SK-N-DZ (cell line): Measurements from ENCODE around the gene CTNNA2.
A peak's percentile ranks its signal among the peaks of the same experiment; 100 is the strongest.

ENCODE experiments used
- DNase-seq: peaks from one replicate; pipeline ENCODE4 v3.0.0-alpha.2; 2015; ENCODE audit warnings: low spot score

CTNNA2 gene

DNA sequence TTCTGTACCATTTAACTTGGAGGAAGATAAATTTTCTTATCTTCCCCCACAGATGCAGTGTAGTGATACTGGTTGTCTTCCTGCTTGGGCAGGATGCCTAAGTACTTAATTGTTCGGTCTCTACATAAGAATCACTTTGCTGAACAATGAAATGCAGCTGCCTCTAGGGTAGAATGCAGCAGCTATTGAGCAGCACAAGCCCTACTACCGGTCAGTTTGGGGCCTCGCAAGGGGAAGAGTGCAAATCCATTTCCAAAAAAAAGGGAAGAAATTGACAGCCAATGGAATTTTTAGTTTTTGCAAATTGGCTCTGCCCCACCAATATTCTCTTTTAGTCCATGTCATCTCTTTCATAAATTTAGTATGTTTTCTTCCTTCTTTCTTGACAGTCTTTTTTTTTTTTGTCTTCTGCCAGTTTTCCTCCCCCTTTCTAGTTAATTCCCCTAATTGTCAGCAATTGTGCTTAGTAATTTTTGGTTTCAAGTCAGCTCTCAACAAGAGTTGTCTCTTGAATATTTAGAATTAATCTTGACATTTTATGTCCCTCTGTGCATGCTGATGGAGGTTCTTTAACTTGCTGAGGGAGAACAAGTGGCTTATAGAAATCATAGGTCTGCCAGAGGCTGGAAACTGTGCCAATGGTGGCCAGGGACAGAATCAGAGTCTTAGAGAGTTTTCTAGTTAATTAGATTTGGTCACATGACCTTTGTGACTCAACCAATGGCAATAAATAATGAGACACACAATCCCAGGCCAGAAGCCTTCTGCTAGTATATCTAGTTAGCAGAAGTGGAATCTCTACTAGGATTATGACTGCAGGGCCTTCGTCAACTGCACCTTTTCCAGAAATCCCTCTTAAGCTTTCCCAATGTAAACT, 270.0 kb downstream of the CTNNA2 start:
- DNase-seq: peak; percentile 7

GRCh38 chr2:79788952-79789651, 276.3 kb downstream of the CTNNA2 start:
- no peak for DNase-seq

- DNase-seq: no peak
Observed at GRCh38 chr2:79789811-79790210, 277.0 kb downstream of the CTNNA2 start.

DNA sequence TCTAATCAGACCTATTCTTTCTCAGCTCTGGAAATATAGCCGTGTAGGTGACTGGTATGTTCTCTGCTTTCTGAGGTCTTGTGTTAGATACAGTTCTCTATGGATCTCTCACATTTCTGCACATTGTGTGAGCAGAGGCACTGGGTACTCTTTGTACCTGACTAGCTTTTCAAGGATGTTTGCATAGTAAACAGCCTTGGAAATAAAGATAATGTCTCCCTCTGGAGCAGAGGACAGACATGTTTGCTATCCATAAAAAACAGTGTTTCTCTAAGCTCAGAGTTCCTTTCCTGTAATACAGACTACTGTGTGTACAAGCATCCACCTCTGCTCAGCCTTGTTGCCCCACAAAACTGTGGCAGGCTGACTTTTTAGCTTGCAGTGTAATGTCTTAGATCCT, 279.2 kb downstream of the CTNNA2 start:
- DNase-seq: no peak

GRCh38 chr2:79793006-79793405, 280.2 kb downstream of the CTNNA2 start:
- no peak for DNase-seq

GRCh38 chr2:79796641-79797040, 283.8 kb downstream of the CTNNA2 start:
- DNase-seq: no peak

- no peak for DNase-seq
Observed at GRCh38 chr2:79798776-79799175, 285.9 kb downstream of the CTNNA2 start.

DNA sequence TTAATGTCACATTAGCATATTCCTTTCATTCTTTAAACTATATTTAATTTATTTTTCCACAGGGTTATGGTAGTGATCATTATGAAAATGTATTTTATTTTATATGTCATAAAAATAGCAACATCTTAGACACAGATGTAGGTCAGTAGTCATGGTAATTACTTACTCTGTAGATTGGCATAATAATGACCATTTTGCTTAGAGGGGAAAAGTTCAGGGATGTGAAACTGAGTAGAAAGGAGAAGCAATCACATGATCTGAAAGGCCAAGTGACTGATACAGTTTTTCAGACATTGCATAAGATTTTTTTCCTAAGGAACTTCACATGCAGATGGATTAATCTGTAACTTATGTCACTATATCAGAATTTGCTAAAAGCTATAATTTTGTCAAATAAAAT, 286.9 kb downstream of the CTNNA2 start:
- DNase-seq: no peak

GRCh38 chr2:79801082-79801481, 288.2 kb downstream of the CTNNA2 start:
- peak; percentile 37 for DNase-seq

DNA sequence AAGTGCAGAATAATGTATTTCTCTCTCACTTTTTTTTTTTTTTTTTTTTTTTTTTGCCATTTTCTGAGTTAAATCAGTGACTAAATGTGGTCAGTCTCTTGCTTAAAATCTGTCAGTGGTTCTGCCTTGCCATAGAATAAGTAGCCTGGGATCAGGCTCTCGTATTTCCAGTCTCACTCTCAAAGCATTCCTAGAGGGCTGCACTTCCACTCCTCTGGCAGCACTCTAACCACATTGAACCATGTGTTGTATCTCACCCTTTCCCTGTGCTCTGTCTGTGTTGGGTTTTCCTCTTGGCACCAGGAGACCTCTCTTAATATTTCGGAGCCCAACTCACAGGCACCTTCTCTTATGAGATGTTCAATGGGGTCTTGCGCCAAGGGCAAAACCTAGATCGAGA, 304.4 kb downstream of the CTNNA2 start:
- DNase-seq: no peak

DNA sequence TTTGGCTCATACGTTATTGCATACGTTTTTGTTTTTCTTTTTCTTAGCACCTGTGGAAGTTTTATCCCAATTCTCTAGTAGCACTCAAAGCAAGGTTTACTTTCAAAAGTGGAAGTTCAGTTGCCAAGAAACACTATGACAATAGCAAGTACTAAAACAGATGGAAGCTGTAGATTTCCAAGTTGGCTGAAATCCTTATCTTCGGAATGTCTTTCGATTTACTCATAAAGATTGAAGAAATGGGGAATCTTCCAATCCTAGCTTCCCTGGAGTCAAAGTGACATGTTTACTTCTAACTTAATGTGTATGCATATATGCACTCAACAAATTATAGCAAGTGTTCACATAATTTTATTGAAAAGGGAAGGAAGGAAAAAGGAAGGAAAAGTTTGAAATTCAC, 307.4 kb downstream of the CTNNA2 start:
- no peak for DNase-seq

DNA sequence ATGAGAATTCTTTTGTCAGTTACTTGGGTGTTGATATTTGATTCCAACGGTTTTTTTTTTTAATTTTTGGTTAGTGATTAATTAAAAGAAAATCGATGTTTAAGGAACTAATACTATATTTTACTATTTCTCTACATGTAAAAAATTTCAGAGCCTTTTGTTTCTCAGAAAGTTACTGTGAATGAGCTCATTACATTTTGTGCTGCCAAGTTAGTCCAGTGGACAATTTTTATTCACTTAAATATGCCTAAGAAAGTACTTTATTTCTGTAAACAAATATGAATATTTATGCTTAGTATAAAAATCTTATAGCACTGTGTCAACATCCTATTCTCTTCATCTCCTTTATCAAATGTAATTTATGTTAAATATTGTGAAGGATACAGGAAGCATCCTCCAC, 309.3 kb downstream of the CTNNA2 start:
- DNase-seq: no peak

- DNase-seq: no peak
Observed at GRCh38 chr2:79824086-79824786, 311.4 kb downstream of the CTNNA2 start.

DNA sequence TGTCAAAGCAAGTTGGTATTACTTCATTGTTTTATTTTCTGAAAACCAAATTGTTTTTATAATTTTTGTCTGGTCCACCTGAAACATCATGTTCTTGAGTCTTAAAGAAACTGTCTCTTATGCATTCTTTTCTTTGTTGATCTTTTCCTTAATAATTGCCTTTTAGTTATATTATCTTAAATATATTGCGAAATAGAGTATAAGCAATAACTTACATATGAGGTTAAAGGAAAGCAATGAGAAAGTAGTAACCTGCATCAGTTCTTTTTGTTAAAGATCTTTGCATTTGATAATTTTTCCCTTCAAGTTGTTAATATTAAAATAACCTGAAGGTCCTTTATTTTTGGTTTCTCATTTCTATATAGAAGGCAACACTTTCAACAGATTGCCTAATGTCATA, 315.0 kb downstream of the CTNNA2 start:
- no peak for DNase-seq

DNA sequence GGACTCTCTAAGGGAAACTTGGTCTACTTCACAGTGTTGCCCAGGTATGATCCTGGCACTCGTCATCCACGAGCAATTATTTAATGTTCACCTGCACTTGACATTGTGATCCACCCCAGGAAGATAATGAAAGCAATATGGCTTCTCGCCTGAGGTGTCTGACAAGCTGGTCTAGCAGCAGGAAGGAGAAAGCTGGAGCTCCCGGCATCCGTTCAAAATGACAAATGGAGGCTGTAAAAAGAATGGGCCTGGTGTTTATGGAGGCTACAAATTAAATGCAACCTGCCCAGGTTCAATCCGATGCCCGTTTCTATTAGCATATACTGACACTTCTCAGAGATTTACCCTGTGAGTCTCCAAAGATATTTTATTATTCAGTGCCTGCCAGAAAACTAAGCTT, 317.6 kb downstream of the CTNNA2 start:
- DNase-seq: no peak

DNA sequence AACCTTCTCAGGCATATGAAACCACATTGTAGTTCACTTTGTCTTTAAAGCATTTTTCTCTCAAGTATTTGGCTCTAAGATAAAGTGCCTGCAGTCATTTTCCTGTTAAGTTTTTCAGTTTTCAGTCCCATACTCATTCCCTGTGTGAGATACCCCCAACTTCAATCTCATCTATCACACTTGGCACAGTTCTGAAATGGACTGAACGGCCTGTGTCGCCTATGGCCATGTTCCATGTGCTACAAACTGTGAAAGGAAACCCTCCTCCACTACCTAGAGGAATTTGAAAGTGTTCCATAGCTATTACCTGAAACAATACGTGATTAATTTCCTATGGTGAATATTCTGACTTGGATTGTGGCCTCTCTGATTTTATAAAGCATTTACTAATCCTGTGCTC, 319.1 kb downstream of the CTNNA2 start:
- no peak for DNase-seq

DNA sequence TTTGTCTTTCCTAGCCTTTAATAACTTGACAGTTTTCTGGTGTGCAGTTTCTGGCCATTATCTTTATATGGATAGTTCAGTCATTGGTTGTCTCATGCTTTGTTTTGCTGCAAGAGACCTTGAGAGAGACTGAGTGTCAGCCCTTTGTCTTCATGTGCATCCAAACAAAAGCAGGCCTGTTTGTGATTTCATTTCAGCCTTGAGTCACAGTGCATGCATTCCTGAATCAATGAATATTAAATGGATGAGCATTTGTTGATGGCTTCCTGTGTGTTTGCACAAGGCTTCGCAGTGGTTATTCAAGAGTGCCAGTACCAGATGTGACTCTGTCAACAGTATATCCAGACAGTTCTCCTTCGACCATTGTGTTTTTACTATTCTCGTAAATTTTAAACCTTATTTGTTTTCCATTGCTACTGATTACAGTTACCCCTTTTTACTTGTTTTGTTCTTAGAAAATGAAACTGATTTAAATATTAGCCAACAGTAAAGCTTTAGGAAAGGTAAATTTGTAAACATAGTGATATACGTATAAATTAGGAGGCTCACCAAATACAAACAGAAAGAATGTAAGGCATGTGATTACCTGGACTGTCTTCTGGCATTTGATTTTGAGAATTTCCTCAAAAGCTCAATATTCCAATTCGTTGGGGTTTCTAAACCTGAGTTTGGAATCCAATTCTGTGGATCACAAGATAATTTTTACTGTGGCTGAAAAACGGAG, 319.8 kb downstream of the CTNNA2 start:
- DNase-seq: no peak

DNA sequence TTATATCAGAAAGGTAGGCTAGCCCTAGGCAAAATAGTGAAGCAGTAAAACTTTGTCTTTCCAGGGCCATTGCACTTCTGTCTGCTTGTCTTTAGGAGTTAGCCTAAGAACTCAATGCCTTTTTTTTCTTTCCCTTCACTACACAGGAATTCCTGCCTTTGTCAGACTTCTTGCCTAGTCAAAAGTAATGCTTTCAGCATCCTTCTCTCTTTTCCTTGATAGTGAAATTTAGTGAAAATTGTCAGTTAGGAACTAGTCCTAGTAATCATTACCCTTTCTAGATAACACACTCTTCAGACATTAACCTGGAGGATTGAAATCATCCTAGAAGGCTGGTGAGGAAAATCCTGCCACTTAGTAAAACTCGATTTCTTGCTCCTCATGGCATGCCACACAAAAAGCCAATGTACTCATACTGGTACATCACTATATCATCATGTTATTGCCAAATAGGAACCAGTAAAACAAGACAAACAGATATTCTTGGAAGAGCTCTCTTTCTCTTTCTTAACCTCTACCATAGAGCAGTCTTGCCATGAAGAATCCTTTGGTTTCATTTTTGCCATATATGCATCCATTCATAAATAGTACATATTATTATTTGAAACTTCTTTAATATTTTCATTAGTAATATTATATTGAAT, 320.5 kb downstream of the CTNNA2 start:
- no peak for DNase-seq

DNA sequence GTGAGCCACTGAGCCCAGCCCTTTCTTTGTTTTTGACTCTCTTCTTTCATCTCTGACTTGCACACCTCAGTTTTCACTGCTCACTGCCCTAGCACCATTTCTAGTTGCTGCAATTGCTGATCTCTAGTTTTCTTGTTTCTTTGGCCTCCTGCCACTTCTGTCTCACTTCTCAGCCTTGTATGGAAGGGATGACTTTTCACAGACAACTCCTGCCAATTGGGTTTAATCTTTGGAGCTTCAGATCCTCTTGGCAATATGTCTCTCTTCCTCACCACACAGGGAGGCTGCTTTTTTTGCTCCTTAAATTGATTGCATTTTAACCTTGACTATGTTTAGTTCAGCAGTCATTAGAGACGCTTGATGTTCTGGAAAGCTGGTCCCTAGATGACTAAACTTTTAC, 323.1 kb downstream of the CTNNA2 start:
- no peak for DNase-seq

- DNase-seq: no peak
Observed at GRCh38 chr2:79844011-79844410, 331.2 kb downstream of the CTNNA2 start.

DNA sequence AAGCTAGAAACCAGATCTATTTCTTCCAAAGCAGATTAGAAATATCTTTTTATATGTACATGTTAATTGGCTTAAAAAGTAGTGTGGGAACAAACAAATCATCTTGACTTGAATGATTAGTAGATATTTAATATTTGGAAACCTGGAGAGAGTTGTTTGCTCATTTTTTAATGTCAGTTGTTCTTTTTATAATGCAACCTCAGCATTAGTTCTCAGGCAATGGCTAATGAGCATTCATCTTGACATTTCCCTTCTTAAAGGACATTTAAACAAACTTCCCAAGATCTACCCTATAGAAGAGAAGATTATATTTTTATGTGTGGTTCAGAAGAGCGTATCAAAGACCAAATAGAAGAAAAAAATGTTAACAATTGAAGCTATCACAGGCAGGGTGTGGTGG, 334.0 kb downstream of the CTNNA2 start:
- no peak for DNase-seq
